Epithelial cell of proximal tubule (primary cell): ENCODE data around the gene NEU3. TPM values are rescaled to one million over a fixed set of nuclear protein-coding genes. Genes with fewer than 3 reads are reported as not detected.
"Not testable (repeated sequence)": the region's sequence is repeated elsewhere in the genome, so short reads cannot be mapped to it uniquely, and the experiment has no call there.

Experiments
- DNase-seq: peaks from one replicate; pipeline ENCODE4 v3.0.0-alpha.2; 2011; ENCODE audit warnings: low read depth
- H3K4me3 ChIP-seq: 2 replicates; pipeline ENCODE4 v1.5.1; 2011; ENCODE audit warnings: low read depth, mild to moderate bottlenecking, low read length
- CTCF ChIP-seq: conservative IDR thresholded peaks from 2 replicates; pipeline ENCODE4 v1.5.1; 2012; ENCODE audit warnings: low read depth, mild to moderate bottlenecking, low read length
- total RNA-seq: library from RNA; depleted of rRNA; stranded (reverse); fragments of >200 nt; gene quantifications from 2 replicates; pipeline ENCODE4 v1.2.3, GENCODE V29; 2015

The NEU3 gene
- total RNA-seq, 1 donor from 2014 or later, result 4.5 TPM

GRCh38 chr11:75001686-75002085, 13.0 kb downstream of the NEU3 start:
- TF ChIP-seq CTCF, result no peak
- DNase-seq, result no peak
- H3K4me3 ChIP-seq, result no peak overlapping the region

GRCh38 chr11:75002516-75002915, 13.8 kb downstream of the NEU3 start:
- H3K4me3 ChIP-seq, result no peak overlapping the region
- DNase-seq, result no peak
- no peak for TF ChIP-seq CTCF

- H3K4me3 ChIP-seq, result no peak overlapping the region
- no peak for TF ChIP-seq CTCF
- no peak for DNase-seq
These were observed 15.5 kb downstream of the NEU3 start for GRCh38 chr11:75004215-75004614.

- TF ChIP-seq CTCF, result no peak
- DNase-seq, result no peak
- no peak overlapping the region for H3K4me3 ChIP-seq
These were observed 22.6 kb downstream of the NEU3 start for GRCh38 chr11:75011357-75011756.

- no peak for TF ChIP-seq CTCF
- no peak overlapping the region for H3K4me3 ChIP-seq
- no peak for DNase-seq
These were observed 23.1 kb downstream of the NEU3 start for GRCh38 chr11:75011872-75012271.

GRCh38 chr11:75013051-75013450, 24.3 kb downstream of the NEU3 start:
- no peak overlapping the region for H3K4me3 ChIP-seq
- no peak for TF ChIP-seq CTCF
- DNase-seq, result no peak

- TF ChIP-seq CTCF, result peak; percentile 37
- peak; percentile 45 for DNase-seq
These were observed 25.4 kb downstream of the NEU3 start for GRCh38 chr11:75014129-75014528.

GRCh38 chr11:75019200-75019599, 30.5 kb downstream of the NEU3 start:
- not testable (repeated sequence) for DNase-seq, H3K4me3 ChIP-seq

More at GRCh38 chr11:75014129-75014528, 25.4 kb downstream of the NEU3 start:
- no peak overlapping the region for H3K4me3 ChIP-seq

GRCh38 chr11:75020328-75020727, 31.6 kb downstream of the NEU3 start:
- not testable (repeated sequence) for H3K4me3 ChIP-seq, DNase-seq
